ENCODE data around the gene POU6F2.

Gene POU6F2

DNA sequence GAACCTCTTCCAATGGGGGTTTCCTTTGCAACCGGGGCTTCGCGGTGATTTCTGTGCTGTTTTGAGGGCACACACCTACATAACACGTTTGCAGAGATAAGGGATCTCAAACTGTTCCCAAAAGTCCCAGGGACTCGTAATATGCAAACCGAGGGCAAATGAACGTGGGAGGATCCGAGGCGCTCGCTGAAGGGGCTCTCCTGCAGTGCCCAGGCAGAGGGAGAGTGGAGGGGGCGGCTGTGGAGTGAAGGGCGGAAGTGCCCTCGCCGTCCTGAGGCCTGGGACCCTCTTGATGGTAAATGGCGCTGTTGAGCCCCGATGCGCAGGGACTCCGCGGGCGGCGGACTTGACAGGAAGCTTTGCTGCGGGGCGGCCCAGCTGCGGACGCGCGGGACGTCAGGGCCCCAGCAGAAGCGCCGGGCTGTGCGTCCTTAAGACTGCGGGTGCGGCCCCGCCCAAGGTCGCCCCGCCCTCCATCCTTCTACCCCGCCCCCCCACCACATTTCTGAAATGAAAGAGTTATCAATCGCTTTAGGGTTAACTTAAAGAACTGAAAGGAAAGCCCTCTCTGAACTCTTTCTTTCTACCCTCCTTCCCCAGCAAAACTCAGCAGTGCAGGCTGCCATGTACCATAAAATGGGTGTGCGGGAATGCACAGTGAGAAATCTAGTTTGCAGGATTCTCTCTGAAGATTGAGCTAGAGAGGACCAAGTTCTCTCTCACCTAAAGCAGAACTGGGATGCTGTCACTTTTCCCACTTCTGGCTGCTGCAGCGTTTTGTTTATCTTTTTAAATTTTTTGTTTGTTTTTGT, 436.7 kb downstream of the POU6F2 start:
- DNase-seq, result peak; percentile 15

DNA sequence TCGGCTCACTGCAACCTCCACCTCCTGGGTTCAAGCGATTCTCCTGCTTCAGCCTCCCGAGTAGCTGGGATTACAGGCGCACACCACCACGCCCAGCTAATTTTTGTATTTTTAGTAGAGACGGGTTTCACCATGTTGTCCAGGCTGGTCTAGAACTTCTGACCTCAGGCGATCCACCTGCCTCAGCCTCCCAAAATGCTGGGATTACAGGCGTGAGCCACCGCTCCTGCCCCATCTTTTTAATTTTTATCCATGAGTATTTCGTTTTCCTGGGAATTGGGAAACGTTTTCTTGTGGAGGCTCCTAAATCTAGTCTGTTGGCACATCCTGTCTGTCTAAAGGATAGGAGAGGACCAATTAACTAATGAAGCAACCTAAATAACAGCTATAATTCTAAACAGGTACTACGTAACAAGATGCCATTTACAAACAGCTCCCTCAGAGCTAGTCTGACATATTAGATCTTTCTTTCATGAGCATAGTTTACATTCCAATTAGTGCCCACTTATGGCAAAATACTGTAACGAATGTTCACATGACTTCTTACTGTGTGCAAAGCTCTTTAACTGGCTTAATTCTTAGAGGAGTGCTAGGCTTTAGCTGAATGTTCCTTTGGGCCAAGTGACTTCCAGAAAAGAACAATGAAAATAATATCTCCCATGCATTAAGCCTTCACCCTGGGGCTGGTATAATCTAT, 437.5 kb downstream of the POU6F2 start:
- no peak for DNase-seq

- no peak for DNase-seq
Observed at GRCh38 chr7:39416866-39417265, 439.2 kb downstream of the POU6F2 start.

DNA sequence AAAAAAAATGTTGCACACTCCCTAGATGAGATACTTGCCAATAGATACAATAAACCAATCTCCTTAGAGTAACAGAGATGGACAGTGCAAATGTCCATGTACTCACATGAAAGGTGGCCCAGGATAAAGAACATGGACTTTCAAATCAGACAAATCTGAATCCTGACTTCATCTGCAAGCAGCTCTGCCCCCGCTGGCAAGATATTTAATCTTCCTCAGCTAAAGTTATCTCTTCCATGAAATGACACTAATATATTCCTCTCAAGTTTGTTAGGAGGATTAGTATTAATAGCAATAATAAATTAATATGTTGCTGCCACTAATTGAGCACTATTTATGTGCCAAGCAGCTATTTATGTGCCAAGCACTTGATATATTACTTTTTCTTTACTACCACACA, 439.9 kb downstream of the POU6F2 start:
- no peak for DNase-seq

- DNase-seq, result no peak
Observed at GRCh38 chr7:39421251-39421650, 443.5 kb downstream of the POU6F2 start.

- no peak for DNase-seq
Observed at GRCh38 chr7:39421661-39422060, 444.0 kb downstream of the POU6F2 start.

DNA sequence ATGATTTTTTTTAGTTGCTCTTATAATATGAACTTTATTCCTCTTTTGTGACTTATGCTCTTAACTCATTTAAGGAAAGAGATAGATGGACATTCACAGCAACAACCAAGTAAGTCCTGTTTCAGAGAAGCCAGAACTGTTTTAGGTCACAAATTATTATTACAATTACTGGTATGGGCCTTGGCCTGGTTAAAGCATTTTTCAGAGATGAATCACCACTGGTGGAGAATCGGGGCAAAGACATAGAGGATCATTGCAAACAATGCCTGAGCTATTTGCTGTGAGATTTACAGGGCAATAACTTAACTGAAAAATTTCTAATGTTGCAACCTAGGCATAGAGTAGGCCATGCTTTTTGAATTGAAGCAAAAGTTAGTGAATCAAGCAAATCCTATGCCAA, 450.5 kb downstream of the POU6F2 start:
- no peak for DNase-seq

DNA sequence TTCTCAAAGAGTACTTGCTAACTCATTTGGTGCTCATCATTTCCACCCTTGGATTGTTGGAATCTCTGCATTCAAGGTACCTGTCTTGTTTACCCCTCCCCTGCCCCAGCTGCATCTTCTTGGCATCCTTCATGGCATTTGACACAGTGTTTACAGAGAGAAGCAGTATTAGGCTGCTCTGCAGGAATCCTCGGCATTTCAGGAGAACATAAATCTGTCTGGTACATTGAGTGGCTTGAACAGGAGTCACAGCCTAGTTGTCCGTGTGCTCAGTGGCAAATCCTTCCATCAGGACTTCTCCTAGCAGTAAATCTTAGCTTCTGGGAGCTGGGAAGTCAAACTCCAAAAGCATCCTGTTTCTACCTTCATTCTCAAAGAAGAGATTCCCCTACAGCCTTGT, 451.7 kb downstream of the POU6F2 start:
- no peak for DNase-seq

DNA sequence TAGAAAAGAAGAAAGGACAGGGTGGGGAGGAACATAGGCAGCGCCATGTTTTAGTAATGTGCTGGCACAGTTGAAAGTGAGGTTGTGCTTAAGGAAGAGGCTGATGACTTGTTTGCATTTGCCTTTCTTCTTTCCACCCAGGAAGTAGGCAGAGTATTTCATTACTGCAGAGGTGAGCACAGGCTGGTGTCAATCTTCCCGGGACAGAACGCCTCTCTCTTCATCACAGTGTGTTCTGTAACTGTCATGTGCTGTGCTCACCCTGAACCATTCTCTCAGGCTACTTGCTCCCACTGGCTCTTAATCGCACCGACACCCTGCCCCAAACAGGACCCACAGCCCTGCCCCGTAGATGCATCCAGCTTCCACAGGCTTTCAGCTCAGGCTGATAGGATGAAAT, 452.7 kb downstream of the POU6F2 start:
- no peak for DNase-seq

GRCh38 chr7:39430909-39431641, 453.4 kb downstream of the POU6F2 start:
- DNase-seq, result no peak

DNA sequence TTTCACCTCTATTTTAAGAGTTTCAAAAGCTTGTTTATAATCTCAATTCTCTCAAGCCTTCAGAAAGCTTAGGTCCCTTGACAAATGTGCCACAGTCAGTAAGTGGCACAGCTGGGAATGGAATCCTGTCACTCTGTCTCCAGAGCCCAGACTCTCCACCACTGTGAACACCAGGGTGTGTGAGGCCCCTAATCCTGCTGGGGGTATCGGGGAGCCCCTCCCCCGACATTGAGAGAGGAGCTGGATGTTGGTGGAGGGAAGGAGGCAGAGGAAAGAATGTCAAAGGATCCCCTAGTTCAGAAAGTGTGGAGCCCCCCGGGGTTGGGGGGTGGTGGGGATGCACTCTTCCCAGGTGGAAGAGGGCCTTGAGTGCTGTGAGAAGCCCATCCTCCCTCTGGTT, 454.7 kb downstream of the POU6F2 start:
- DNase-seq, result no peak

GRCh38 chr7:39432807-39433416, 455.2 kb downstream of the POU6F2 start:
- DNase-seq, result no peak

- DNase-seq, result no peak
Observed at GRCh38 chr7:39433550-39433949, 455.8 kb downstream of the POU6F2 start.

GRCh38 chr7:39434012-39434411, 456.3 kb downstream of the POU6F2 start:
- DNase-seq, result no peak

DNA sequence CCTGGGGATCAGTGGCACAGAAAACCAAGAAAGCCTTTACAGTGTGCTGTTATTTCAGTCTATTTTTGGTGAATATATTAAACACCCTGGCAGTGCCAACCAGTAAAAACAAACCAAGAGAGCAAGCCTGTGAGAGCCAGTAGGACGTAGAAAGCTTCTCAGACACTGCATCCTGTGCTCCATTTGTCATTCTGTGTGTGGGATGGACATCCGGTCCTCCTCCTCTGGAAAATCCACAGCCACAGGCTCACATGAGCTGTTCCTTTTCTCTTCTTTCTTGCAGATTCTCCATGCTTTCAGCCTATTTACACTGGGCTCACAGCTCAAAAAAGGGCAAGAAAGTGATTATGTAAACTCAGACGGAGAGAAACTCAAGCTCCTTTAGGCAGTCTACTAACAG, 468.8 kb downstream of the POU6F2 start:
- no peak for DNase-seq

DNA sequence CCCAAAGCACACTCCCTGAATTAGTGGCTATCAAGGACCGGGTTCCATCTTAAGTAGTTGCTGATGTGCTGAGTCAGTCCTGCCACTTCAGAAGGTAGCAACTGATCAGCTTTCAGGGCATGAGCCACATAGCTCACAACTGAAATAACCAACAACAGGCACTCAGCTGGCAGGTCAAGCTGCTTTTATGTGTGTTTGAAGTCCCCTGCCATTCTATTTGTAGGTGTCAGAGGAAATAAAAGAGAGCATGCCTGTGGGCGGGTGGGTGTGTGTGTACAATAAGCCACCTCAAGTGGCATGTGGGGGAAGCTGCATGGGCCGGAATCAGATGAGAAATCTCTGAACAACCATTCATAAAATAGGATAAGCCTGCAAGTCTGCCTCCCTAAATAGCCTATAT, 474.2 kb downstream of the POU6F2 start:
- DNase-seq, result no peak

GRCh38 chr7:39453743-39454355, 476.1 kb downstream of the POU6F2 start:
- peak; percentile 72 for DNase-seq

DNA sequence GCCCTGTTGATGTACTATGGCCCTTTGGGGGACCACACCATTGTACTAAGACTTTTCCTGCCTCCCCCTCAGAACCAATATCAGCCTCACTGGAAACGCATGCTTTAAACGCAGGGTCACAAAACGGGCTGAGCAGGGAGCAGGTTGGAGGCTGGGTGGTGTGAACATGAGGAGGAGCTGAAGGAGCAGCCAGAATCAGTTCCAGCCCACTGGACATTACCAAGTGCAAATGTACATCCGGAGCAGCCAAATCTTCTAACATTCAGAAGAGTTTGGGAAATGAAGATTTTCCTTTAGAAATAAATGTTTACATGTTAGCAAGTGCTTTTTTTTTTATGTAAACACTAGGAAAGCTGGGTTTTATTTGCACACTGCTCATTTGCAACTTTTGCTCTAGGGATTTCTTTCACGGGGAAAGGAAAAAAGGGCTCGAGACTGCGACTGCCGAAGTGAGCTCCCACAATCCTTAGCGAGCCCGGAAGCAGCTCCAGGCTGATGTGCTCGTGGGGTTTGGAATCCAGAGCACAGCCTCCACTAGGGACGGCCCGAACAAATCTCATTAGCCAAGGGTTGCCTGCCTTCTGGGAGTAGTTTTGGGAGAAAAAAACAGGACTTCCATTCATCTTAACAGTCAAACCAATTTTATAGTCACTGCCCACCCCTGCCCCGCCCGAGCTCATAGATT, 480.5 kb downstream of the POU6F2 start:
- no peak for DNase-seq

DNA sequence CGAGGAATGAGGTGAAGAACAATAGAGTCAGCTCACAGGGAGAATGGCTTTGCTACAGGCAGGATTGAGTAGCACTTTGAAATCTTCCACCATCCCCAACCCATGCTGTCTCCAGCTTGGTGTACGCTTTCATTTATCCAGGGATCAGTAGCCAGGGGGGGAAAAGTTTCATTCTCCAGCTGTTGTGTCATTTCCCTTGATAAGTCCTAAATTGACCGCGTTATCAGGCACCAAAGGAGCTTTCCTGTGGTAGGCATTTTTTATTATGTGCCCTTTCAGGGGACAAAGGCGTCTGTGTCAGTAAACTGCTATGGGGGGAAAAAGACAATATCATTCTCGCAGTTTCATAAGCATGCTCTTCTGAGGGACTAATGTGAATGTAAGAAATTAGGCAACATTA, 481.9 kb downstream of the POU6F2 start:
- DNase-seq, result peak; percentile 62

DNA sequence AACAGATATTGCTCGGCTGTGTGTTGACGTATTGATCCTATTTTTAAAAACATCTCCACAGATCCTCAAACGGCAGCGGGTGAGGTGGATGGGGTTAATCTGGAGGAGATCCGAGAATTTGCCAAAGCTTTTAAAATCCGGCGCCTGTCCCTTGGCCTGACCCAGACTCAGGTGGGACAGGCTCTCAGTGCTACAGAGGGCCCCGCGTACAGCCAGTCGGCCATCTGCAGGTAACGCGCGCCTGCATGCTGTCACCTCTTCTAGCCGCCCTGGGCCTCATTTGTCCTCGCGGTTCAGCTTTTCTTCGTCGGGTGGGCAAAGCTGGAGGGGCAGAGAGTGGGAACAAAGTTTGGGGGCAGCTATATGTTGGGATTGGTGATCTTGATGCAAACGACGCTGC, 482.8 kb downstream of the POU6F2 start:
- no peak for DNase-seq

DNA sequence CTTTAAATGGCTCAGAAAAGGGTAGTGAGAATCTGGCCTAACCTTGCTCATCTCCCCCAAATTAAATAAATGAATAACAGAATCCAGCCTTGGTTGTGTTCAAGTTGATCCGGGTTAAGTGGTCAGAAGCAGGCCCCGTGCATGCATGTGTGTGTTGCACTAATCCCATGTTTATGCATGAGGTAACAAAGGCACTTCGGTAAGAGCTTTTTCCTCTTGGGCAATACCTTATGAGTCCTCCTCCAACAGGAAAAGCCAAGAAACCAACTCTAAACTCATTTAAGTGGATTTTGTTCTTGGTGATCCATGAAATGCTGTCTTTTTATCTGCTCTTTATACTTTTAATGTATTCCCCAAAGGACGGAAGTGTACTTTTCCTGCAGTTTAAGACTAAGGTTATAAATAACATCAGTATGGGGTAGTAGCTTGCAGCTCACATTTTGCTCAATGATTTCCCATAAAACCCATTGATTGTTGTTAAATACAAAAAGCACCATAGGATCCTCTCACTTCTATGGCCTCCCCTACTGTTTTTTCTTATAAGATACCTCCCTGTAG, 483.6 kb downstream of the POU6F2 start:
- DNase-seq, result no peak

GRCh38 chr7:39463252-39463651, 485.5 kb downstream of the POU6F2 start:
- DNase-seq, result no peak

All from hematopoietic multipotent progenitor cell treated with erythropoietin and hydrocortisone succinate and interleukin-3 and kit ligand, for 8 days (in vitro differentiated cells).